ENCODE data around the gene LAMA3. TPM values are rescaled to one million over a fixed set of nuclear protein-coding genes. Genes with fewer than 3 reads are reported as not detected.

Gene LAMA3
- total RNA-seq = 8.8 and 45.0 TPM in 2 replicates

GRCh38 chr18:23689031-23689615, at the start of gene LAMA3:
Gene LAMA3, plus strand, starts transcription at chr18:23689453. Its CDS starts 231 bp downstream, at chr18:23689684.

GRCh38 chr18:23662309-23663263, 26.7 kb upstream of the LAMA3 start, which contains the start of gene ANKRD29:
Gene ANKRD29, minus strand, starts transcription at chr18:23662911. Its CDS starts 181 bp downstream, at chr18:23662730.

Other genes starting within 250 kb of the LAMA3 start
- gene RIOK3, start 236.2 kb upstream of the LAMA3 start, total RNA-seq = 20.7 and 25.7 TPM in 2 replicates
- 20.7 and 21.5 TPM in 2 replicates for gene RMC1, start 185.9 kb upstream of the LAMA3 start, total RNA-seq
- 53.3 and 84.3 TPM in 2 replicates for gene NPC1, start 102.9 kb upstream of the LAMA3 start, total RNA-seq
- gene ANKRD29, start 26.5 kb upstream of the LAMA3 start, total RNA-seq = 0.81 and 5.1 TPM in 2 replicates